Embryonic facial prominence (tissue), 1 donor: ENCODE results near the gene NOL4L.

Experiments used
- DNase-seq: peaks from one replicate; pipeline ENCODE4 v3.0.0-alpha.2; 2016; ENCODE audit errors: extremely low spot score

NOL4L gene

DNA sequence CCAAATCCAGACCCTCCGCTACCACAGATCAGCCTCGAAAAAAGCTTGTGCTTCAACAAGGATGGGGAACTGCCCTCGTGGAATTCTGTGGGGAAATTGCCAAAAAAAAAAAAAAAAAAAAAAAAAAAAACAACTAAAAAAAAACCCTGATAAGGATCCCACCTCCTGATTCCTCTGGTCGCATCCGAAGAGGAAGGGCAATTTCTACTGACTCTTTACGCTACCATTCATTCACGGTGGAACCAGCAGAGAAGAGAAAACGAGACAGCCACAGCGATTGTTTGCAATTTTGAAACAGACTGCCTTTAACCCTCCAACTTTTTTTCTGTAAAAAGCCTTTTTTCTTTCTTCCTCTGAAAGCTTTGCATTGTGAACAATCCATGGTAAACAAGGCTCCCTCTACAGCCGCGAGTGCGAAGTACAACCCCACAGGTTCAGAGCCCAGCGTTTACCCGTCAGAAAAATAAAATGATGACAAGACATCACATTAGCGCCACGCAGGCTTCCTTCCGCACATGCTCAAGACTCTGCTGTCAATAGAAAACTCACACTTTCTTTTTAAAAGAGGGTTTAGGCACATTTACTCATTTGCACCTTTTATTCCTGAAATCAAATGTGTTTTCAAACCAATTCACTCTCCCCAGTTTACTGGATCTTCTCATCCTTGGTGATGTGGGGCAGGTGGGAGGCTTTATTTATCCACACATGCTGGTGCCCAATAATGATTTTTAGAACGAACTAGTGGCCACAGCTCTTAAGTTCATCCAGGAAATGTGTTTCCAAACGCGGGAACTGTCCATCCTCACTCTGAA, 100.0 kb downstream of the NOL4L start:
- peak; percentile 84 for DNase-seq

DNA sequence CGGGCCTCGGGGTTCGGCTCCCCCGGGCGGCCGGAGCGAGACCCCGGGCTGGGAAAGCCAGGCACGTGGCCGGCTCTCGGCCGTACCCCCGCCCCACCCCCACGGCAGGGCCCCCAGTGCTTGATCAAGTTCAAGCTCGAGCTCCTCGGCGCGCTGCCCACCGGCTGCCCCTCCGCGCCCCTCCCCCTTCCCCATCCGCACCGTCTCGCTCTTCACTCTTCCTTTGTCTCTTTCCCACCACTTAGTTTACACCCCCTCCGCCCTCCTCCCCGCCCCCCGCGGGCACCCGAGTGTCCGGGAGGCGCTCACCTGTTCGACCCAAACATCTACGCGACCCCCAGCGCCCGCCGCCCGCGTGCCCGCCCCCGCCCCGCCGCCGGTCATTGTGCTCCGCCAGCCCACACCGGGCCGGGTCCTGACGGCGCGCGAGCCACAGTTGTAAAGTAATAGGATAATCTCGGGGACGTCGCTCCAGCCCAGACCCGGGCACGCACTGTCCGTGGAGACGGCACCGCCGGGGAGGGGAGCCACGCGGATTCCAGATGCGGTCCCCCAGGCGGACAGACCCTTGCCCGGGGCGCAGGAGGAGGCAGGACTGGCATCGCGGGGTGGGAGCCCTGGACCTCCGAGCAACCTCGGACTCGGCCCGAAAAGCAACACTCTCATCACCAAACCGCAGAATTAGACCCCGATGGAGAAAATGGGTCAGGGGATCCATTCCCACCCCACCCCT, 100.7 kb downstream of the NOL4L start:
- peak; percentile 33 for DNase-seq

- peak; percentile 93 for DNase-seq
Observed at GRCh38 chr20:32483351-32484224, 101.5 kb downstream of the NOL4L start.

GRCh38 chr20:32482442-32483261, 102.5 kb downstream of the NOL4L start:
- DNase-seq: no peak

DNA sequence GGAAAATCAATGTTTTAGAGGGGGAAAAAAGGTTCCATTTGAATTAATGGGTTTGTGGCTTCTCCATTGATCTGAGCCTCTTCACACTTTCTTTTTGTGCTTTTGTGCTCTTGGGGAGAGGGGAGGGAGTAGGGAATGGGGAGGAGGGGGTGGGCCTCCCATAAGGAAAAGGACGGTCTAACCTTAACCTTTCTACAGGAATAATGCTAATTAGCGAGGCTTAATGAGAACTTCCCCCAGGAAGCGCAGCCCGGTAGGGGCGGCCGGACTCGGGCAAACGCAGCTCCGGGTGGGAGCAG, 103.0 kb downstream of the NOL4L start:
- no peak for DNase-seq

GRCh38 chr20:32481311-32482142, 103.6 kb downstream of the NOL4L start:
- DNase-seq: no peak

DNA sequence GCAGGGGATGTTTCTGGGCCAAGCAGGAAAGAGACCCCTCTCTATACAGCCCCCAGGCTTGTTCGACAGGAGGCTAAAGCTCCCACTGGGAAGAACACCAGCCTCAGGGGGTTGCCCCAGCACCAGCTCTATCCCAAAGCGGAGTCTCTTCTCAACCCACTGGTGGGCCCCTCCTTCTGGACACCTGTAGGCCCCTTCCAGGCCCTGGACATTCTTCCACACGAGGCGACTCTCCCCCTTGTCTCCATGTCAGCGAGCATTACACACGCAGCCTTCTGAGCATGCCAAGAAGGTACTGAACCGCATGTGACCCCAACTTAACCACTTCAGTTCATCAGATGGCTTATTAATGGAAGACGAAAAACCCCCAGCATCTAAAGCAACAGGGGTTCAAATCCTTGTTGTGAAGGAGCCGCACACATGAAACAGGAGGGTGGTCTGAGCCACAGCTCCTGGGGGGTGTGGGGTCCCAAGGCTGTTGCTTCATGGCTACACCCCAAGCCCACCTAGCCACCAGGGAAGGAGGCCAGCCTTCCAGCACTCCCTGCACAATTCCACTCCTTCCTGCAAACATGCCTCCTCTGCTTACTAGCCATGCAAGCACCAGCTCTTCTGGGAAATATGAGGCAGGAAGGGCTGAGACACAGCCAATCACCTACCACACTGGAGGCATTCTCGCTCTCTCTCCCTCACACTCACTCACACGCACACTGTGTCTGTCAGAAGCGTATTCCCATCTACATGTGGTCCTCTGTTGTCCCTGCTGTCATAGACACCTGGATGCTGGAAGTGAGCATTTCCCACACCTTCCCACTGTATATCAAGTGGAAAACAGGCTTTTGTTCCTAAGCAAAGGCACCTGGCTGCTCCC, 104.5 kb downstream of the NOL4L start:
- no peak for DNase-seq

GRCh38 chr20:32479697-32480171, 105.4 kb downstream of the NOL4L start:
- no peak for DNase-seq

GRCh38 chr20:32479012-32479411, 106.1 kb downstream of the NOL4L start:
- DNase-seq: no peak

DNA sequence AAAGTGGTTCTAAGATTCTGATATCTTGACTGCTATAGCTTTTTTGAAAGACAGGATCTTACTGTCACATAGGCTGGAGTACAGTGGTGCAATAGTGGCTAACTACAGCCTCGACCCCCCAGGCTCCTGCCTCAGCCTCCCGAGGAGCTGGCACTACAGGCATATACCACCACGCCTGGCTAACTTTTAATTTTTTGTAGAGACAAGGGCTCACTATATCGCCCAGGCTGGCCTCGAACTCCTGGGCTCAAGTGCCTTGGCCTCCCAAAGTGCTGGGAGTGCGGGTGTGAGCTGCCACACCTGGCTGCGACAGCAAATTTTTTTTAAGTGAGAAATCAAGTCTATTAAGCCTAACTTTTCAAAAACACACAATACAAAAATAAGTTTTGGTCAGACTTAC, 106.6 kb downstream of the NOL4L start:
- DNase-seq: no peak

GRCh38 chr20:32477594-32478512, 107.3 kb downstream of the NOL4L start:
- DNase-seq: no peak

GRCh38 chr20:32476684-32477593, 108.2 kb downstream of the NOL4L start:
- no peak for DNase-seq

- peak; percentile 49 for DNase-seq
Observed at GRCh38 chr20:32474967-32475811, 109.9 kb downstream of the NOL4L start.

DNA sequence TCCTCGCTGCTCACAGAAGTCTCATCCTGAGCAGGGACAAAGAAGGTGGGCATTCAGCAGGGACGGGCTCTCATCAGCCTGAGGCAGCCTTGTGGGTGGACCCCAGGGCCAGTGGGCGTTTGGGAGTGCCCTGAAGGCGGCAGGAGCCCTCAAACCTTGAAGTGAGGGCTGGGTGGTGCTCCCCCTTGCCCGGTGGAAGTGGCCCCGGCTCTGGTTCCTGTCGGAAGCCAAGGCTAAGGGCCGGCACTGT, 110.5 kb downstream of the NOL4L start:
- no peak for DNase-seq

GRCh38 chr20:32474009-32474716, 111.0 kb downstream of the NOL4L start:
- no peak for DNase-seq
